Activated CD8-positive, alpha-beta memory T cell treated with anti-CD3 and anti-CD28 coated beads for 24 hours (primary cell): ENCODE results near the gene MTARC1.

Experiments used
- DNase-seq: peaks from one replicate; pipeline ENCODE4 v3.0.0-alpha.2; 2020

Gene MTARC1

GRCh38 chr1:220772846-220773245 lies 13.9 kb upstream of the MTARC1 start:
- no peak for DNase-seq

GRCh38 chr1:220775240-220775853 lies 11.4 kb upstream of the MTARC1 start:
- DNase-seq: peak; percentile 66

GRCh38 chr1:220776254-220776653 lies 10.5 kb upstream of the MTARC1 start:
- DNase-seq: no peak

- DNase-seq: peak; percentile 82
Measured at GRCh38 chr1:220776720-220777326, 9.9 kb upstream of the MTARC1 start.

- DNase-seq: no peak
Measured at GRCh38 chr1:220783453-220783852, 3.3 kb upstream of the MTARC1 start.

- DNase-seq: no peak
Measured at GRCh38 chr1:220784751-220785150, 2.0 kb upstream of the MTARC1 start.

GRCh38 chr1:220785166-220786056 lies 1.3 kb upstream of the MTARC1 start:
- no peak for DNase-seq

GRCh38 chr1:220786057-220786336 lies 716 bp upstream of the MTARC1 start:
- no peak for DNase-seq

- DNase-seq: no peak
Measured at GRCh38 chr1:220787069-220787619, 431 bp downstream of the MTARC1 start.

GRCh38 chr1:220788900-220789299 lies 2.2 kb downstream of the MTARC1 start:
- DNase-seq: no peak

- DNase-seq: no peak
Measured at GRCh38 chr1:220789532-220790147, 2.9 kb downstream of the MTARC1 start.

- DNase-seq: no peak
Measured at GRCh38 chr1:220791285-220791684, 4.6 kb downstream of the MTARC1 start.

- DNase-seq: no peak
Measured at GRCh38 chr1:220791956-220792355, 5.2 kb downstream of the MTARC1 start.

GRCh38 chr1:220796530-220796929 lies 9.8 kb downstream of the MTARC1 start:
- DNase-seq: no peak

- DNase-seq: no peak
Measured at GRCh38 chr1:220797044-220797443, 10.3 kb downstream of the MTARC1 start.

- DNase-seq: no peak
Measured at GRCh38 chr1:220797553-220797952, 10.8 kb downstream of the MTARC1 start.

GRCh38 chr1:220798338-220798737 lies 11.6 kb downstream of the MTARC1 start:
- DNase-seq: no peak

- no peak for DNase-seq
Measured at GRCh38 chr1:220800262-220800661, 13.5 kb downstream of the MTARC1 start.

- no peak for DNase-seq
Measured at GRCh38 chr1:220803401-220804201, 16.9 kb downstream of the MTARC1 start.

- DNase-seq: no peak
Measured at GRCh38 chr1:220804202-220804586, 17.5 kb downstream of the MTARC1 start.

GRCh38 chr1:220806408-220806807 lies 19.7 kb downstream of the MTARC1 start:
- no peak for DNase-seq

GRCh38 chr1:220807726-220808125 lies 21.0 kb downstream of the MTARC1 start:
- DNase-seq: no peak
